Liver (tissue), 3 donors: ENCODE data around the gene MEG3.

Experiments used
- ATF3 ChIP-seq: IDR thresholded peaks from 2 replicates; pipeline ENCODE4 v1.6.1; 2016; ENCODE audit warnings: antibody characterized with exemption
- CTCF ChIP-seq: fragments of 150-350 bp; IDR thresholded peaks from 2 replicates; pipeline ENCODE4 v1.5.1; 2017; ENCODE audit warnings: improper control_type of control experiment, low read depth, low read length; ENCODE audit not compliant: missing input control
- EGR1 ChIP-seq, 2 donors: IDR thresholded peaks; 2 replicates each; pipeline ENCODE4 v1.6.1; 2016 to 2018; ENCODE audit warnings: antibody characterized with exemption in 2 of 2, low read depth in 2 of 2
- FOXA1 ChIP-seq: IDR thresholded peaks from 2 replicates; pipeline ENCODE4 v1.6.1; 2016; ENCODE audit warnings: antibody characterized with exemption
- GABPA ChIP-seq, 2 donors: IDR thresholded peaks in 1 of 2; conservative IDR thresholded peaks in 1 of 2; 2 replicates each; pipeline ENCODE4 v1.6.1; 2016; ENCODE audit warnings: antibody characterized with exemption in 2 of 2, mild to moderate bottlenecking in 1 of 2, moderate library complexity in 1 of 2
- HNF4A ChIP-seq, 2 donors: conservative IDR thresholded peaks; 2 replicates each; pipeline ENCODE4 v1.6.1; 2016; ENCODE audit warnings: antibody characterized with exemption in 2 of 2, mild to moderate bottlenecking in 2 of 2
- HNF4G ChIP-seq: IDR thresholded peaks from 2 replicates; pipeline ENCODE4 v1.6.1; 2016; ENCODE audit warnings: antibody characterized with exemption
- JUND ChIP-seq, 2 donors: IDR thresholded peaks; 2 replicates each; pipeline ENCODE4 v1.6.1; 2016; ENCODE audit warnings: antibody characterized with exemption in 2 of 2
- RAD21 ChIP-seq, 2 donors: IDR thresholded peaks; 2 replicates each; pipeline ENCODE4 v1.6.1; 2016; ENCODE audit warnings: antibody characterized with exemption in 2 of 2, mild to moderate bottlenecking in 2 of 2
- REST ChIP-seq: IDR thresholded peaks from 2 replicates; pipeline ENCODE4 v1.6.1; 2016; ENCODE audit warnings: antibody characterized with exemption, mild to moderate bottlenecking
- SP1 ChIP-seq: IDR thresholded peaks from 2 replicates; pipeline ENCODE4 v1.6.1; 2018; ENCODE audit warnings: antibody characterized with exemption, mild to moderate bottlenecking
- TAF1 ChIP-seq: conservative IDR thresholded peaks from 2 replicates; pipeline ENCODE4 v1.6.1; 2016; ENCODE audit warnings: antibody characterized with exemption, mild to moderate bottlenecking
- YY1 ChIP-seq: IDR thresholded peaks from 2 replicates; pipeline ENCODE4 v1.6.1; 2016; ENCODE audit warnings: antibody characterized with exemption, mild to moderate bottlenecking
- TF ChIP-seq, protein P1 (sequence below): IDR thresholded peaks from 2 replicates; pipeline ENCODE4 v1.6.1; 2016; ENCODE audit warnings: antibody characterized with exemption
- donor health status: healthy.
- donor health status: healthy.

- TF ChIP-seq CTCF: no peak
- TF ChIP-seq RAD21 (IDR thresholded peaks at IDR 0.05): no peak
- TF ChIP-seq SP1: no peak
- no peak for TF ChIP-seq JUND (IDR thresholded peaks at IDR 0.05)
- TF ChIP-seq ATF3: no peak
- TF ChIP-seq TAF1: no peak
- no peak for TF ChIP-seq EGR1 (IDR thresholded peaks at IDR 0.05; ENCODE audit: low read depth in 2 of 2)
- TF ChIP-seq YY1: no peak
- TF ChIP-seq HNF4A (conservative IDR thresholded peaks at IDR 0.05): no peak
- TF ChIP-seq, protein P1, sequence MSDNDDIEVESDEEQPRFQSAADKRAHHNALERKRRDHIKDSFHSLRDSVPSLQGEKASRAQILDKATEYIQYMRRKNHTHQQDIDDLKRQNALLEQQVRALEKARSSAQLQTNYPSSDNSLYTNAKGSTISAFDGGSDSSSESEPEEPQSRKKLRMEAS: no peak
- TF ChIP-seq GABPA (IDR thresholded peaks at IDR 0.05 in 1 of 2, conservative IDR thresholded peaks at IDR 0.05 in 1 of 2): no peak
- no peak for TF ChIP-seq HNF4G
- no peak for TF ChIP-seq REST
- TF ChIP-seq FOXA1: no peak
Measured at GRCh38 chr14:100781952-100782351, 44.0 kb upstream of the MEG3 start.
